Stimulated activated naive B cell treated with anti-CD40 and anti-IgM and Interleukin-4, amounts not matched to agents 10 μg/mL and 1 μg/mL and 100 μg/mL, for 72 hours (primary cell): ENCODE data around the gene CPPED1.
"Not testable (repeated sequence)": the region's sequence is repeated elsewhere in the genome, so short reads cannot be mapped to it uniquely, and the experiment has no call there.

Source experiments
- ATAC-seq, 2 donors: fragments of 150-1000 bp; cut with Tn5 transposase; replicated peaks; 2 replicates each; pipeline ENCODE4 v1.10.0; 2021; ENCODE audit warnings: moderate library complexity in 1 of 2
- DNase-seq: peaks from one replicate; pipeline ENCODE4 v3.0.0; 2021
- H3K27ac Mint-ChIP-seq: one replicate; pipeline ENCODE4 v1.8.0; 2022; ENCODE audit warnings: mild to moderate bottlenecking, mixed read lengths
- H3K27me3 Mint-ChIP-seq, 2 donors: one replicate each; pipeline ENCODE4 v1.8.0; 2022; ENCODE audit warnings: mixed read lengths in 2 of 2
- H3K36me3 Mint-ChIP-seq, 2 donors: one replicate each; pipeline ENCODE4 v1.8.0; 2022; ENCODE audit warnings: mixed read lengths in 2 of 2, mild to moderate bottlenecking in 1 of 2
- H3K4me1 Mint-ChIP-seq, 2 donors: one replicate each; pipeline ENCODE4 v1.8.0; 2022; ENCODE audit warnings: mixed read lengths in 2 of 2, mild to moderate bottlenecking in 1 of 2
- H3K4me3 Mint-ChIP-seq, 2 donors: one replicate each; pipeline ENCODE4 v1.8.0; 2022; ENCODE audit warnings: mild to moderate bottlenecking in 2 of 2, mixed read lengths in 2 of 2, moderate library complexity in 1 of 2
- H3K9me3 Mint-ChIP-seq, 2 donors: one replicate each; pipeline ENCODE4 v1.8.0; 2022; ENCODE audit warnings: mixed read lengths in 2 of 2, mild to moderate bottlenecking in 1 of 2

The CPPED1 gene, protein sequence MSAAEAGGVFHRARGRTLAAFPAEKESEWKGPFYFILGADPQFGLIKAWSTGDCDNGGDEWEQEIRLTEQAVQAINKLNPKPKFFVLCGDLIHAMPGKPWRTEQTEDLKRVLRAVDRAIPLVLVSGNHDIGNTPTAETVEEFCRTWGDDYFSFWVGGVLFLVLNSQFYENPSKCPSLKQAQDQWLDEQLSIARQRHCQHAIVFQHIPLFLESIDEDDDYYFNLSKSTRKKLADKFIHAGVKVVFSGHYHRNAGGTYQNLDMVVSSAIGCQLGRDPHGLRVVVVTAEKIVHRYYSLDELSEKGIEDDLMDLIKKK

DNA sequence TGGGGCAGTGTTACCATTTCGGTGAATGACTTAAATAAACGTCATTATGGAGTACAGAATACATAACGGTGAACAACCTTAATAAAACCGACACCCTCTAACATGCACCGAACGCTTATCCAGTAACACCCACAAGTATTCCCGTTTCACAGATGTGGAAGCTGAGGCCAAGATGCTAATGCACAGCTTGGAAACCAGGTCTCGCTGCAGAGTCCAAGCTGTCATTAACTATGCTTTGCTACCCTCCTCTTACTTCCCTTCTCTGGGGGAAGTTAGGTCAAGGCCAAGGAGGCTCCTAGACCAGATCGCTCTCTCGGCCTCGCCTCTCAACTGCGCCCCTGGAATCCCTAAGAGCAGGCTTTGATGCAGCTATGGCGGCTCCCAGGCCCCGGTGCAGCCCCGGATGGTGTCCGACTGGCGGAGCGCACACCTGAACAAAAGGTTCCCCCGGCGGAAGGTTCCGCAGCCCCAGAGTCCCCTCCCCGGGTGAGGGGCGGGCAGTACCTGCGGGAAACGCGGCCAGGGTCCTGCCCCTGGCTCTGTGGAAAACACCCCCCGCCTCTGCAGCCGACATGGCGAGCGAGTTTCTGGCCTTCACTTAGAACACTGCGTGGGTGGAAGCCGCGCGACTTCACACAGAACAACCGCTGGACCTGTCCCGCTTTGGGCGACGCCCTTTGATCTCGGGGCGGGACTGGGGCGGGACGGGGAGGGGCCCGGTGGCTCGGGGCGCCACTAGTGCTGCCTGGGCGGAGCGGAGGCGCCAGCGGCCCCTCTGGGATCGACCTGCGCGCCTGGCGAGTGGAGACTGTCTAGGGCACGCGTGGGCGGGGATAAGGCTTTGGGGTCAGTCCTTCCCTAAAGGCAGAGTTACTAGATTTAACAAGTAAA lies at the start of gene CPPED1:
Gene CPPED1, minus strand, starts transcription at position 685 of the 891 bp plus-strand sequence. Its CDS starts 111 bp downstream, at position 574.
- ATAC-seq = peak; percentile 89 to 92
- peaks cover 21 to 51% of the 10 kb centered on the region in 2 donors for H3K4me1 Mint-ChIP-seq

DNA sequence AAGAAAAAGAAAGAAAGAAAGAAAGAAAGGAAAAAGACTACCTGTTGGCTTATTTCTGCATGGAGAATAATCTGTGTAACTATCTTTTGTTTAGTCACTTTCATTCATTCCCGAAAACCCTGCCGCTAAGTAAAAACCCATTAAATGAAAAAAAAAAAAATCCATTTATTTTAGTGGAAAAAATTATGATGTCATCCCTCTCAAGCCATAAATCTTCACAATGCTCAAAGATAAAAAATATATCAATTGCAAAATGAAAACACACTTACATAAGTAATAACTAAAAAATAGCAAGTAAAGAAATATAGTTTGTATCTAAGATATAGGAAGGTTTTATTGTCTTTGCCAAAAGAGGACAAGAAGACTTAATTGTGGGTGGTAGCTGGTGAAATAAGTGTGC lies 46.5 kb upstream of the CPPED1 start:
- H3K27me3 Mint-ChIP-seq = peaks cover 13 to 18% of the 10 kb centered on the region in 2 donors
- ATAC-seq (no peak), DNase-seq (no peak)
- no peaks in the 10 kb centered on the region for H3K36me3 Mint-ChIP-seq
- H3K4me1 Mint-ChIP-seq = no peaks in the 10 kb centered on the region
- H3K4me3 Mint-ChIP-seq = no peak overlapping the region
- H3K9me3 Mint-ChIP-seq = no peaks in the 10 kb centered on the region
- no peak overlapping the region for H3K27ac Mint-ChIP-seq

More for the DNA sequence above, at the start of gene CPPED1:
- Mint-ChIP-seq H3K9me3 (no peaks in the 10 kb centered on the region), H3K36me3 (peaks cover 15% of the 10 kb centered on the region in 2 donors), H3K27ac (peak within 1 kb of the TSS; percentile 94), H3K4me3 (peak within 1 kb of the TSS; percentile 91 to 94), H3K27me3 (peaks cover 6 to 9% of the 10 kb centered on the region in 2 donors)
- DNase-seq = peak; percentile 96

DNA sequence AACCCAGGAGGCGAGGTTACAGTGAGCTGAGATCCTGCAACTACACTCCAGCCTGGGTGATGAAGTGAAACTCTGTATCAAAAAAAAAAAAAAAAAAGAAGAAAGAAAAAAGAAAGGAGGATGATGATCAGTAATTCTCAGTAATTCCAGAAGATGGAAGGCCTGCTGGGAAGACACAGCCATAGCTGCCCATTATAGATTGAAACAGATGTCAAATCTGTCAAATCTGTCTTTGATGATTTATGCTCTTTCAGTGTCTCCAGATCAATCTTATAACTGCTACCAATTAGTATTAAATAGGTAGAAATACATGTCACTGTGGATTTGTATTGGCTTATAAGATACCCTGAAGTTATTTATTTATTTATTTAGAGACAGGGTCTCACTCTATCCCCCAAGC lies 42.9 kb upstream of the CPPED1 start:
- Mint-ChIP-seq H3K9me3 (no peaks in the 10 kb centered on the region), H3K27ac (no peak overlapping the region), H3K4me1 (no peaks in the 10 kb centered on the region), H3K4me3 (no peak overlapping the region), H3K27me3 (peaks cover 20 to 31% of the 10 kb centered on the region in 2 donors), H3K36me3 (no peaks in the 10 kb centered on the region)
- no peak for ATAC-seq
- no peak for DNase-seq

DNA sequence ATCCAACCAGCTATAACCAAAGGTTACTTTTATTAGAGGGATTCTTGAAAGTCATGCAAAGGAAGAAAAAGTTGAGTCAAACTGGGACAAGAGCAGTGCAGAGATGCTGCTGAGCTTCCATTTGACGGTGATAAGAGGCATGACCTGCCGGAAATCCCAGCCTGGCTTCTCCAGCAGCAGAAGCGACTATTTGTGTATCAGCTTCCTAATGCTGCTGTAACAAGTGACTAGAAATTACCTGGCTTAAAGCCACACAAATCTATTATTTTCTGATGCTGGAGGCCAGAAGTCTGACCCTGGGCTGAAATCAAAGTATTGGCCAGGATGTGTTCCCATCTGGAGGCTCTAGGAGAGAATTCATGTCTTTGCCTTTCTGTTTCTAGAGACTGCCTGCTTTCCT lies 41.6 kb upstream of the CPPED1 start:
- H3K9me3 Mint-ChIP-seq = no peaks in the 10 kb centered on the region
- no peak for ATAC-seq
- H3K4me3 Mint-ChIP-seq = no peak overlapping the region
- DNase-seq = no peak
- H3K27me3 Mint-ChIP-seq = peaks cover 14 to 26% of the 10 kb centered on the region in 2 donors
- no peaks in the 10 kb centered on the region for H3K4me1 Mint-ChIP-seq
- H3K27ac Mint-ChIP-seq = no peak overlapping the region
- H3K36me3 Mint-ChIP-seq = no peaks in the 10 kb centered on the region

DNA sequence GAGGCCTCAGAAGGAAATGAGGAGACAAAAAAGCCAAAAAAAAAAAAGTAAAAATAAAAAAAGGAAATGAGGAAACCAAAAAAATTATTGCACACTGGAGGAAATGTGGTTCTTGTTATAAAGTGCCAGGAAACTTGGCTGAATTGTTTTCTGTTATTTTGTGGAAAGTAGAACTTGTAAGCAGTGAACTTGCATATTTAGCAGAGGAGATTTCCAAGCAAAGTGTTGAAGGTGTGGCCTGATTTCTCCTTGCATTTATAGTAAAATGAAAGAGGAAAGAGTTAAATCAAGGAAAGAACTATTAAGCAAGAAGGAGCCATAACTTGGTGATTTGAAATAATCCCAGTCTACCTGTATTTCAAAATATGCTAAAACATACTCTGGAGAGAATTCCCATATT lies 34.1 kb upstream of the CPPED1 start:
- H3K27ac Mint-ChIP-seq = no peak overlapping the region
- H3K27me3 Mint-ChIP-seq = peaks cover 17 to 19% of the 10 kb centered on the region in 2 donors
- ATAC-seq (no peak), DNase-seq (no peak)
- peaks cover 5 to 14% of the 10 kb centered on the region in 2 donors for H3K9me3 Mint-ChIP-seq
- H3K36me3 Mint-ChIP-seq = peaks cover 0 to 4% of the 10 kb centered on the region in 2 donors
- H3K4me3 Mint-ChIP-seq = no peak overlapping the region
- no peaks in the 10 kb centered on the region for H3K4me1 Mint-ChIP-seq

DNA sequence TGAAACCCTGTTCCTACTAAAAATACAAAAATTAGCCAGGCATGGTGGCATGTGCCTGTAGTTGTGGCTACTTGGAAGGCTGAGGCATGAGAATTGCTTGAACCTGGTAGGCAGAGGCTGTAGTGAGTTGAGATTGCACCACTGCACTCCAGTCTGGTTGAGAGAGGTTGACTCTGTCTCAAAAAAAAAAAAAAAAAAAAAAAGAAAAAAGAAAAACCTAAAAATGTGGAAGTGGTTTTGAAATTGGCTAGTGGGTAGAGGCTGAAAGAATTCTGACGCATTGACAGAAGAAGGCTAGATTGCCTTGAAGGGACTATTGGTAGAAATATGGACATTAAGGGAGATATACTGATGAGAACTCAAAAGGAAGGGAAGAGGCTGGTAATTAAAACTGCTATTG lies 33.6 kb upstream of the CPPED1 start:
- peaks cover 0 to 4% of the 10 kb centered on the region in 2 donors for H3K36me3 Mint-ChIP-seq
- peaks cover 19% of the 10 kb centered on the region in 2 donors for H3K27me3 Mint-ChIP-seq
- H3K4me1 Mint-ChIP-seq = no peaks in the 10 kb centered on the region
- no peak overlapping the region for H3K27ac Mint-ChIP-seq
- ATAC-seq = no peak
- H3K4me3 Mint-ChIP-seq = no peak overlapping the region
- peaks cover 5 to 14% of the 10 kb centered on the region in 2 donors for H3K9me3 Mint-ChIP-seq
- no peak for DNase-seq

DNA sequence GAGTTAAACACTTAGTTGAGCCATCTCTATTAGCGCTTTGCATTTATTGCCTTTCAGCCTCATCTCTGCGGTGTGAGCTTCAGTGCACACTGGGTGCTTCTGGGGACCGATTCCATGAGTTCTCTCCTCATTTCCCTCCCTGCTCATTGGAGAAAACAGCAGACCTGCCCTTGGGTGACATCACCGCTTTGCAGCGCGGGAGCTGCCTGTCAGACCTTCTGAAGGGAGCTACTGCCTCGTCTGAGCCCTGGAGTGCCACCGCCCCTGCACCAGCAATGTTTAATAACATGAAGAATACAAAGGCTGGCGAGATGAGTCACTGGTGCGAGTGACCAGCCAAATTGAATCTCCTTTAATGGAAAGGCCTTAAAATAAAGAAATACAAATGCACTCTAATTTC lies 30.2 kb upstream of the CPPED1 start:
- Mint-ChIP-seq H3K4me1 (no peaks in the 10 kb centered on the region), H3K9me3 (peaks cover 5 to 14% of the 10 kb centered on the region in 2 donors), H3K36me3 (peaks cover 0 to 4% of the 10 kb centered on the region in 2 donors), H3K27me3 (peaks cover 22 to 25% of the 10 kb centered on the region in 2 donors), H3K4me3 (no peak overlapping the region), H3K27ac (no peak overlapping the region)
- DNase-seq (no peak), ATAC-seq (no peak)

DNA sequence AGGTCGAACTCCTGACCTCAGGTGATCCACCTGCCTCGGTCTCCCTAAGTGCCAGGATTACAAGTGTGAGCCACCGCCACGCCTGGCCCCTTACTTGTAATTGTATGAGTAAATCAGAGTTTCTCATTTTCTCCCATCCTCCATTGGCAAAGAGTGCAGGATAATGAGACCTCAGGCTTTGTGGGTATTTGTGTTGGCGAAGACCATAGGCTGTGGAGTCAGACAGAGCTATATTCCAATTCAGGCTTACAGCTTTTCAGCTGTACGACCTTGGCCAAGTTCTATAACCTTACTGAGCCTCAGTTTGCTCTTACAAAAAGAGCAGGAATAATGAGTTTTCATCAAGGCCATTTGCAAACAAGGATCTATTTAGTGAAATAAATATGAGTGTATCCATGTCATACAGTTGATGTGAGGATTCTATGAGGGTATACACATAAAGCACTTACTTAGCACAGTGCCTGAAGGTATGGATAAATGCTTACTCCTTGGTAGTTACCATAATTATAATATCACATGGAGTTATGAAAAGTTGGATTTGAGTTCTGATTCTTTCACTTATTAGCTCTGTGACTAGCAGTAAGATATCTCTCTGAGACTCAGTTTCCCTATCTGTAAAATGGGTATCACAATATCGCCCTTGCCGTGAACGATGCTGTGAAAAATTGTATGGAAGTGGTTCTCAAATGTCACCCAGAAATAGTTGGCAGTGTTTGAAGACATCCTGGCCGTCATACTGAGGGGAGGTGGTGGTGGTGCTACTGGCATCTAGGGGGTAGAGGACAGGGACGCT lies 25.6 kb upstream of the CPPED1 start:
- Mint-ChIP-seq H3K4me1 (peaks cover 2 to 5% of the 10 kb centered on the region in 2 donors), H3K4me3 (no peak overlapping the region), H3K27ac (no peak overlapping the region), H3K27me3 (peaks cover 20 to 29% of the 10 kb centered on the region in 2 donors), H3K36me3 (no peaks in the 10 kb centered on the region), H3K9me3 (no peaks in the 10 kb centered on the region)
- ATAC-seq = no peak
- no peak for DNase-seq

DNA sequence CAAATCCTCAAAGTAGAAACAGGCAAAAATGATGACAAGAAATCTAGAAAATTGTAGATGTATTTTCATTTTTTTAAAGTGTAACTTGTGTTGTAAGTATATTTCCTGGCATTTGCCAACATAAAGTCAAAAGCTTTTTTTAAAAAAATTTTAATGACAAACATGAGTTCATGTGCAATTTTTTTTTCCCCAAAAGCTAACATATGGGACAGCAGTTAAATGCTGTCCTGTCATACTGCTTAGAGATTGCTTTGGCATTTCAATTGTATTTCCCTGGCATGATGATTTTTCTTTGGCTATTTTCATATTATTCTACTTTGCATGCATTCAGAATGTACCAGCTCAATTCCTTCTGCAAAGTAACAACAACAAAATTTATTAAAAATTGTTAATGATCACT lies 24.5 kb upstream of the CPPED1 start:
- Mint-ChIP-seq H3K4me3 (no peak overlapping the region), H3K9me3 (no peaks in the 10 kb centered on the region), H3K27me3 (peaks cover 20 to 23% of the 10 kb centered on the region in 2 donors), H3K27ac (no peak overlapping the region), H3K4me1 (peaks cover 2 to 5% of the 10 kb centered on the region in 2 donors), H3K36me3 (no peaks in the 10 kb centered on the region)
- DNase-seq (no peak), ATAC-seq (no peak)

DNA sequence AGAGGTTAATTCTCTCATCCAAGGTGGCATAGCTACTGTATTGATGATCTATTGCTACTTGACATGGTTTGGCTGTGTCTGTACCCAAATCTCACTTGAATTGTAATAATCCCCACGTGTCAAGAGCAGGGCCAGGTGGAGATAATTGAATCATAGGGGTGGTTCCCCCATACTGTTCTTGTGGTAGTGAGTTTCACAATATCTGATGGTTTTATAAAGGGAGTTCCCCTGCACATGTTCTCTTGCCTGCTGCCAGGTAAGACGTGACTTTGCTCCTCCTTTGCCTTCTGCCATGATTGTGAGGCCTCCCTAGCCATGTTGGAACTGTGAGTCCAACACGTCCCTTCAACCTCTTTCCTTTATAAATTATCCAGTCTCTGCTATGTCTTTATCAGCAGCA lies 22.9 kb upstream of the CPPED1 start:
- H3K27ac Mint-ChIP-seq = no peak overlapping the region
- H3K27me3 Mint-ChIP-seq = peaks cover 20 to 32% of the 10 kb centered on the region in 2 donors
- no peaks in the 10 kb centered on the region for H3K36me3 Mint-ChIP-seq
- DNase-seq = no peak
- H3K4me1 Mint-ChIP-seq = peaks cover 2 to 5% of the 10 kb centered on the region in 2 donors
- H3K9me3 Mint-ChIP-seq = peaks cover 0 to 1% of the 10 kb centered on the region in 2 donors
- no peak overlapping the region for H3K4me3 Mint-ChIP-seq
- ATAC-seq = peak; percentile 76 to 78

DNA sequence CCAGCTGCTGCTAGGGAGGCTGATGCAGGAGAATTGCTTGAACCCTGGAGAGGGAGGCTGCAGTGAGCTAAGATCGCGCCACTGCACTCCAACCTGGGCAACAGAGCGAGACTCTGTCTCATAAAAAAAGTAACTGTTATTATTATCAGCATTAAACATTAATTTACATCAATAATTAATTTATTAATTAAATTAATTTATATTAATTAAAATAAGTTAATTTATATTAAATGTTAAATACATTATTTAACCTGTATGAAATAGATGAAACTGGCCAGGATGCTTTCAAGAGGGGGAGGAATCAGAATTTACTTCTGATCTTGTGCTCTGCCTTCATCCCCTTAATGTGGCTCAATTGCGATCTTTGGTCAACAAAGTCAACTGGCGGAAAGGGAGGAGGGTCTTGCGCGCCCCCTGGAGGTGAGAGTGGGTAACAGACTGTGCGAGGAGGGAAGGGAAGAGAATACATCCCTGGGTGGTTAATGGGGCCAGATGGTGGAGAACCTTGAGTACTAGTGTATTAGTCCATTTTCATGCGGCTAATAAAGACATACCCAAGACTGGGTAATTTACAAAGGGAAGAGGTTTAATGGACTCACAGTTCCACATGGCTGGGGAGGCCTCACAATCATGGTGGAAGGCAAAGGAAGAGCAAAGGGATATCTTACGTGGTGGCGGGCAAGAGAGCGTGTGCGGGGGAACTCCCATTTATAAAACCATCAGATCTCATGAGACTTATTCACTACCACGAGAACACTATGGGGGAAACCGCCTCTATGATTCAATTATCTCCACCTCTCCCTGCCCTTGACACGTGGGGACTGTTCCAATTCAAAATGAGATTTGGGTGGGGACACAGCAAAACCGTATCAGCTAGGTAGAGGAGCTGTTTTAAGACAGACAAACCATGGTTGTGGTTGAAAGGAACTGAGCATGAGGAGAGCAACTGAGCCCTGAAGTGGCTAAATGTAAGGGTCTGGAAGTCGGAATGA lies 15.7 kb upstream of the CPPED1 start:
- Mint-ChIP-seq H3K4me1 (peaks cover 0 to 5% of the 10 kb centered on the region in 2 donors), H3K27ac (no peak overlapping the region), H3K4me3 (no peak overlapping the region), H3K27me3 (peaks cover 13 to 28% of the 10 kb centered on the region in 2 donors), H3K9me3 (peaks cover 0 to 5% of the 10 kb centered on the region in 2 donors), H3K36me3 (peaks cover 0 to 2% of the 10 kb centered on the region in 2 donors)
- ATAC-seq = peak; percentile 74 to 76
- peak; percentile 52 for DNase-seq

DNA sequence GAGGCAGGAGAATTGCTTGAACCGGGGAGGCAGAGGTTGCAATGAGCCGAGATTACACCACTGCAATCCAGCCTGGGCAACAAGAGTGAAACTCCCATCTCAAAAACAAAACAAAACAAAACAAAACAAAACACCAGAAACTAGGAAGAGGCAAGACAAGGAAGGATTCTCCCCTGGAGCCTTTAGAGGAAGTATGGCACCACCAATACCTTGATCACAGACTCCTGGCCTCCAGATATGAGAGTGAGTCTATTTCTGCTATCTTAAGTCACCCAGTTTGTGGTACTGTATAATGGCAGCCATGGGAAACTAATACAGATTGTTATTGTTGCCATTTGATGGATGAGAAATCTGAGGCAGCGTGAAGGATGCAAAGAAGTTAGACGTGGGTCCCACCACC lies 14.6 kb upstream of the CPPED1 start:
- Mint-ChIP-seq H3K4me3 (no peak overlapping the region), H3K27me3 (peaks cover 13 to 28% of the 10 kb centered on the region in 2 donors), H3K9me3 (peaks cover 0 to 5% of the 10 kb centered on the region in 2 donors), H3K36me3 (peaks cover 0 to 2% of the 10 kb centered on the region in 2 donors), H3K27ac (no peak overlapping the region), H3K4me1 (peaks cover 0 to 5% of the 10 kb centered on the region in 2 donors)
- DNase-seq = no peak
- peak in 1 of 2 donors; percentile 39 for ATAC-seq

DNA sequence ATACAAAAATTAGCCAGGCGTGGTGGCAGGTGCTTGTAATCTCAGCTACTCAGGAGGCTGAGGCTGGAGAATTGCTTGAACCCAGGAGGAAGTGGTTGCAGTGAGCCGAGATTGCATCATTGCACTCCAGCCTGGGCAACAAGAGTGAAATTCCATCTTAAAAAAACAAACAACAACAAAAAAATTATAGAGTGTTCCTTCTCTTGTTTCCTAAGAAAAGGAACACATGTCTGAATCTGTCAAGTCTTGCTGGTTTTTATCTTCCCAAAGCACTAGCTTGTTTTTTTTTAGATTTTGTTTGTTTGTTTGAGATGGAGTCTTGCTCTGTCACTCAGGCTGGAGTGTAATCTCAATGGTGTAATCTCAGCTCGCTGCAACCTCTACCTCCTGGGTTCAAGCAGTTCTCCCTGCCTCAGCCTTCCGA lies 13.1 kb upstream of the CPPED1 start:
- H3K36me3 Mint-ChIP-seq, H3K4me3 Mint-ChIP-seq, H3K4me1 Mint-ChIP-seq, H3K27ac Mint-ChIP-seq, DNase-seq, H3K9me3 Mint-ChIP-seq, ATAC-seq: not testable (repeated sequence)
- H3K27me3 Mint-ChIP-seq = peaks cover 11 to 21% of the 10 kb centered on the region in 2 donors
